WERI-Rb-1 (cell line): ENCODE measurements around the gene ABI3BP.

Experiments
- DNase-seq: peaks from one replicate; pipeline ENCODE4 v3.0.0-alpha.2; 2020
- H3K27ac ChIP-seq: fragments of 250-450 bp; sonication (Bioruptor Pico); 2 replicates; pipeline ENCODE4 v1.5.1; 2020; ENCODE audit warnings: mild to moderate bottlenecking, moderate library complexity
- H3K27me3 ChIP-seq: fragments of 250-450 bp; sonication (Bioruptor Pico); 2 replicates; pipeline ENCODE4 v1.5.1; 2021; ENCODE audit warnings: mild to moderate bottlenecking, low read depth, moderate library complexity; ENCODE audit not compliant: insufficient read depth, severe bottlenecking
- H3K36me3 ChIP-seq: fragments of 250-450 bp; sonication (Bioruptor Pico); 2 replicates; pipeline ENCODE4 v1.5.1; 2020; ENCODE audit warnings: mild to moderate bottlenecking, moderate library complexity
- H3K4me3 ChIP-seq: 2 replicates; pipeline ENCODE4 v1.5.1; 2011; ENCODE audit warnings: low read depth, mild to moderate bottlenecking, control low read depth, low read length
- H3K9me3 ChIP-seq: fragments of 250-450 bp; sonication (Bioruptor Pico); 2 replicates; pipeline ENCODE4 v1.5.1; 2021; ENCODE audit warnings: mild to moderate bottlenecking, moderate library complexity; ENCODE audit not compliant: severe bottlenecking
- CTCF ChIP-seq: IDR thresholded peaks from 2 replicates; pipeline ENCODE4 v1.5.1; 2011; ENCODE audit warnings: low read depth, mild to moderate bottlenecking, control low read depth, inconsistent platforms, low read length

Gene ABI3BP

GRCh38 chr3:100869787-100870186 is 123.4 kb downstream of the ABI3BP start:
- no peaks in the 10 kb centered on the region for H3K9me3 ChIP-seq
- no peaks in the 10 kb centered on the region for H3K27me3 ChIP-seq
- H3K4me3 ChIP-seq = no peak overlapping the region
- no peaks in the 10 kb centered on the region for H3K36me3 ChIP-seq
- DNase-seq = no peak
- no peak for TF ChIP-seq CTCF
- no peak overlapping the region for H3K27ac ChIP-seq

GRCh38 chr3:100868894-100869293 is 124.3 kb downstream of the ABI3BP start:
- no peak for DNase-seq
- TF ChIP-seq CTCF = no peak
- Histone ChIP-seq H3K27ac (no peak overlapping the region), H3K9me3 (no peaks in the 10 kb centered on the region), H3K4me3 (no peak overlapping the region), H3K36me3 (no peaks in the 10 kb centered on the region), H3K27me3 (no peaks in the 10 kb centered on the region)

- no peak for DNase-seq
- no peak for TF ChIP-seq CTCF
- H3K4me3 ChIP-seq = no peak overlapping the region
- H3K9me3 ChIP-seq = no peaks in the 10 kb centered on the region
- no peaks in the 10 kb centered on the region for H3K36me3 ChIP-seq
- H3K27ac ChIP-seq = no peak overlapping the region
- H3K27me3 ChIP-seq = no peaks in the 10 kb centered on the region
Observed at GRCh38 chr3:100868096-100868495, 125.1 kb downstream of the ABI3BP start.

GRCh38 chr3:100865442-100865841 is 127.8 kb downstream of the ABI3BP start:
- no peaks in the 10 kb centered on the region for H3K36me3 ChIP-seq
- no peak overlapping the region for H3K27ac ChIP-seq
- H3K27me3 ChIP-seq = no peaks in the 10 kb centered on the region
- TF ChIP-seq CTCF = no peak
- no peak for DNase-seq
- no peak overlapping the region for H3K4me3 ChIP-seq
- no peaks in the 10 kb centered on the region for H3K9me3 ChIP-seq

GRCh38 chr3:100864471-100865250 is 128.6 kb downstream of the ABI3BP start:
- H3K27ac ChIP-seq = no peak overlapping the region
- no peaks in the 10 kb centered on the region for H3K27me3 ChIP-seq
- H3K4me3 ChIP-seq = no peak overlapping the region
- no peak for TF ChIP-seq CTCF
- no peaks in the 10 kb centered on the region for H3K9me3 ChIP-seq
- no peak for DNase-seq
- no peaks in the 10 kb centered on the region for H3K36me3 ChIP-seq

GRCh38 chr3:100857863-100858262 is 135.4 kb downstream of the ABI3BP start:
- no peak for DNase-seq

More at GRCh38 chr3:100857863-100858262, 135.4 kb downstream of the ABI3BP start:
- TF ChIP-seq CTCF = no peak
- H3K4me3 ChIP-seq = no peak overlapping the region
- no peaks in the 10 kb centered on the region for H3K9me3 ChIP-seq
- no peaks in the 10 kb centered on the region for H3K27me3 ChIP-seq
- H3K27ac ChIP-seq = no peak overlapping the region
- no peaks in the 10 kb centered on the region for H3K36me3 ChIP-seq
